Astrocyte of the hippocampus (primary cell): ENCODE measurements around the gene ADAMTS13.
"Not testable (repeated sequence)": the region's sequence is repeated elsewhere in the genome, so short reads cannot be mapped to it uniquely, and the experiment has no call there.

Experiments used
- DNase-seq: peaks from one replicate; pipeline ENCODE4 v3.0.0; 2011; ENCODE audit warnings: low read depth, low spot score

The ADAMTS13 gene

DNA sequence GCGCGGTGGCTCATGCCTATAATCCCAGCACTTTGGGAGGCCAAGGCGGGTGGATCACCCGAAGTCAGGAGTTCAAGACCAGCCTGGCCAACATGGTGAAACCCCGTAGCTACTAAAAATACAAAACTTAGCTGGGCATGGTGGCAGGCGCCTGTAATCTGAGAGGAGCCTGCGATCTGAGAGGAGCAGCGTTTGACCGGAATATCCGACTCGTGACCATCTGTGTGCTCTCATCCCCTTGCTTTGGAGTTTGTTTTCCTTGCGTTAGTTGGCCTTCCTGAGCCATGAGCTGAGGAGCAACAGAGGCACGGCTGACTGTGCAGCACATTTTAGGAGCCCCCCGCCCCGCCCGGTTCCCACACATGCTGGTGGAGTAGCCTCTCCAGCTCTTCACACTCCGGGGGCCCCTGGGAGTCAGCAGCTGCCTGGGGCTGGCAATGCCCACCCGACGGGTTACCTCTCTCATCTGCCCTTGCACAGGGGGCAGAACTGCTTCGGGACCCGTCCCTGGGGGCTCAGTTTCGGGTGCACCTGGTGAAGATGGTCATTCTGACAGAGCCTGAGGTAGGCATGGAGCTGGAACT, 3.0 kb downstream of the ADAMTS13 start:
- no peak for DNase-seq

GRCh38 chr9:133426011-133426410, 3.8 kb downstream of the ADAMTS13 start:
- no peak for DNase-seq

DNA sequence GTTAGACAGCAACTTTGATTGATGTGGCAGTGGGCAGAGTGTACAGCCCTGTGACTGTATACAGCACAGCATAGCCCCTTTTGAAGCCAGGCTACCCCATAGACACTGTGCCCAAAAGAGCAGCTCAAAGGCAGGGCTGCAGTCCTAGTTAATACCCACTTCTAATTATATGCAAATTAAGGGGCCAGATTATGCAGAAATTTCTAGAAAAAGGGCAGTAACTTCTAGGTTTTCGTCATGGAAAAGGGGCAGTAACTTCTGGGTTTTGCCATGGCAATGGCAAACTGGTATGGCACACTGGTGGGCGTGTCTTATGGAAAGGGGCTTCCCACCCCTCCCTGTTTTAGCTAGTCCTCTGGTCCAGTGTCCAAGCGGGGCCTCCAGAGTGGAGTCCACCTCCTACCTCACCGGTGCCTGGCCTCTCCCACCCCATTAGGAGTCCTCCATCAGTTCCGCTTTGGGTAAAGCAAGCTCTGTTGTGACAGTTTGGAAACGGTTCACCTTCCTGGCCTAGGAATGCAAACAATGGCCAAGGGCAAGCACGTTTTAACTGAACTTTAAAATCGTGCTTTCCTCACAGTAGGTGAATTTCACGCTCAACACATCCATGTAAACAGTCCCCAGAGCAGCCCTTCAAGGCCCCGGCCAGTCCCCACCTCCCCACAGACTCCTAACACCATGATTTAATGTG, 5.6 kb downstream of the ADAMTS13 start:
- DNase-seq, result no peak

DNA sequence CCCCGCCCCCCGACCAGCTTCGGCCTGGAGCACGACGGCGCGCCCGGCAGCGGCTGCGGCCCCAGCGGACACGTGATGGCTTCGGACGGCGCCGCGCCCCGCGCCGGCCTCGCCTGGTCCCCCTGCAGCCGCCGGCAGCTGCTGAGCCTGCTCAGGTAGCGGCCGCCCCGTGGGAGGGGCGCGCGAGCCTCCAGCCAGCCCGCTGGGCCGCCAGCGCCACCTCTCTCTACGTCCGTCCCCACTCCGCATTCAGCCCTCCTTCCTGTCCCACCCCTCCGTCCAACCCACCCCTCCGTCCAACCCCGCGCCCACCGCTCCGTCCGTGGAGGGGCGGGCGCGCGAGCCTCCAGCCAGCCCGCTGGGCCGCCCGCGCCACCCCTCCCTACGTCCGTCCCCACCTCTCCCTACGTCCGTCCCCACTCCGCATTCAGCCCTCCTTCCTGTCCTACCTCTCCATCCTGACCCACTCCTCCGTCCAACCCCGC, 6.5 kb downstream of the ADAMTS13 start:
- DNase-seq, result peak; percentile 53

DNA sequence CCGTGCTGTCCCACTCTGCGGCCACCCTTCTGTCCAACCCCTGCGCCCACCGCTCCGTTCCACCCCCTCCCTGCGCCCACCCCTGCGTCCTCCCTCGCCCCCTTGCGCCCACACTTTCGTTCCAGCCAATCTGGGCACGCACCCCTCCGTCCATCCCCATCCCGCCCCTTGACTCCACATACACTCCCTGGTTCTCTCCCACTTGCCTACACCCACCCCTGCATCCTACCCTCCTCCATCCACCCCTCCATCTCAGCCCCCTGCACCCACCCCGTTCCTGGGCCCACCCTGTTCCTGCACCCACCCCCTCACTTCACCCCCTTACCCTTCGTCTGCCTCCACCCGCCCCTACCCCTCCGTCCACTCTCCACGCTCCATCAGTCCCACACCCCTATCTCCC, 7.0 kb downstream of the ADAMTS13 start:
- DNase-seq, result no peak

- DNase-seq, result peak; percentile 66
Observed at GRCh38 chr9:133429641-133430161, 7.5 kb downstream of the ADAMTS13 start.

DNA sequence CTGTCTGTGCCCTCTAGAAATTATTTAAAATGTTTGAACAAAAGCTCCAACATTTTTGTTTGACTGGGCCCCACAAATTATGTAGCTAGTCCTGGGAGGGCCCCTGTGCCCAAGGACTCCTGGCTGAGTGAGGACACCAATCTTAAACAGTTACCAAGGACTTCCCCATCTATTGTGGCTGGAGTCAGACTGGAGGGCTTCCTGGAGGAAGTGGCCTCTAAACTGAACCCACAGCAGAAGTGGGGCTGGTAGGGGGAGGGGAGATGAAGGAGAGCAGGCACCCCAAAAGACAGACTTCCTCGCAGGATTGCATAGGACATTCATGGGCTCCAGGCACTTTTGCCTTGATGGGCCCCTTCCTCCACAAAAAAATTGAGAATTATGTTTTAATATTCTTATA, 8.1 kb downstream of the ADAMTS13 start:
- no peak for DNase-seq

DNA sequence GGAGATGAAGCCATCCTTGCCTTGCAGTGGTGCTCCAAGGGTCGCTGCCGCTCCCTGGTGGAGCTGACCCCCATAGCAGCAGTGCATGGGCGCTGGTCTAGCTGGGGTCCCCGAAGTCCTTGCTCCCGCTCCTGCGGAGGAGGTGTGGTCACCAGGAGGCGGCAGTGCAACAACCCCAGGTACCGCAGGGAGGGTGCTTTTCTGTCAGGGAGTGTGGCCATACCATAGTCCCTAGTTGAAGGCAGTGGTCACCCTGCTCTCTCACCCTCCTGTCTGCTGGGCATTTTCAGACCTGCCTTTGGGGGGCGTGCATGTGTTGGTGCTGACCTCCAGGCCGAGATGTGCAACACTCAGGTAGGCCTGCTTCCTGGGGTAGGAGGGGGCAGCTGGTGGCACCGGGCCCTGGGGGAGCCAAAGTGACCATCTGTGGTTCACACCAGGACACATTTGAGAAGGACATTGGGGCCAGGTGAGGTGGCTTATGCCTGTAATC, 11.2 kb downstream of the ADAMTS13 start:
- no peak for DNase-seq

- DNase-seq, result no peak
Observed at GRCh38 chr9:133436681-133437080, 14.5 kb downstream of the ADAMTS13 start.

- DNase-seq, result no peak
Observed at GRCh38 chr9:133437753-133438531, 15.8 kb downstream of the ADAMTS13 start.

- DNase-seq, result no peak
Observed at GRCh38 chr9:133439337-133439736, 17.2 kb downstream of the ADAMTS13 start.

DNA sequence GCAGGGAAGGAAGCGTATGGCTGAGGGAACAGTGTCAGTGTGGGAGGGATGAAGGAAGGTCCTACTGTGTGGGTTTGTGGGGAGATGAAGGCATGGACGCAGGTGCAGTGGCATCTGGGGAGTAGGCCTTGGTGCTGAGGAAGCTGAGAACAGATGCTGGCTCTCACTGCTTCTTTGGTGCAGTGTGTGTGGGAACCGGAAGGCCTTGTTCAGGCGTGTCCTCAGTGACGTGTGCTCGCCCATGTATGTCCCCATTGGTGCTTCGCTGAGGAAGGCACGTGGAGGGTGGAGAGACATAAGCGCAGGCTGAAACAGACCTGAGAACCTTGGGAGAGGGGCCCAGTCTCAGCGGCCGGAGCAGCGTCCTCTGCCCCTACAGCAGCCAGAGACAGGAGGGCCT, 18.7 kb downstream of the ADAMTS13 start:
- DNase-seq, result no peak

GRCh38 chr9:133441571-133441970, 19.4 kb downstream of the ADAMTS13 start:
- DNase-seq, result no peak

GRCh38 chr9:133443248-133443647, 21.1 kb downstream of the ADAMTS13 start:
- DNase-seq, result no peak

DNA sequence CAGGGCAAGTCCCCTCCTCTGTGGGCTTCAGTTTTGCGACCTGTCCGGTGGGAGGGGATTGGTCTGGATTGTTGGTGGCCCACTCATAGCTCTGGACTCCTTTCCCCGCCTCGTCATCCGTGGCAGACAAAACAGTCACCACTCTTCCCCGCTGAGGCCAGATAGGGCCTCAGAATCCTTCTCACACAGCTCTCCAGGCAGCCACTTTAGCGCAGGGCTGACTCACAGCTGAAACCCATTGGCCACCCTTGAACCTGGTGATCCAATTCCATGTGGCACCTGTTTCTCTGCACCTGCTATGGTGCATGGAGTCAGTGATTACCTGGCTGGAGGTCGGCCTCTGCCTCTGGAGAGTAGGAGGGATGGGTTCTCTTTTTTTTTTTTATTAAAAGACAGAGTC, 21.8 kb downstream of the ADAMTS13 start:
- DNase-seq, result peak; percentile 71

- DNase-seq, result no peak
Observed at GRCh38 chr9:133445293-133445969, 23.3 kb downstream of the ADAMTS13 start.

GRCh38 chr9:133448487-133448972, 26.4 kb downstream of the ADAMTS13 start:
- no peak for DNase-seq

DNA sequence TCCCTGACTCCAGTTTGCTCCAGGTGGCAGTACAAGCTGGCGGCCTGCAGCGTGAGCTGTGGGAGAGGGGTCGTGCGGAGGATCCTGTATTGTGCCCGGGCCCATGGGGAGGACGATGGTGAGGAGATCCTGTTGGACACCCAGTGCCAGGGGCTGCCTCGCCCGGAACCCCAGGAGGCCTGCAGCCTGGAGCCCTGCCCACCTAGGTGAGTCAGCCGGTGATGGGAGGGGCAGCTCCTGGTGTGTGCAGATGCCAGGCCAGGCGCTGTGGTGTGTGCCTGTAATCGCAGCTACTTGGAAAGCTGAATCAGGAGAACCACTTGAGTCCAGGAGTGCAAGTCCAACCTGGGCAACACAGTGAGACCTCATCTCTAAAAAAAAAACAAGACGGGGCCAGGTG, 27.6 kb downstream of the ADAMTS13 start:
- DNase-seq, result peak; percentile 68

- DNase-seq, result not testable (repeated sequence)
Observed at GRCh38 chr9:133451865-133452264, 29.7 kb downstream of the ADAMTS13 start.

DNA sequence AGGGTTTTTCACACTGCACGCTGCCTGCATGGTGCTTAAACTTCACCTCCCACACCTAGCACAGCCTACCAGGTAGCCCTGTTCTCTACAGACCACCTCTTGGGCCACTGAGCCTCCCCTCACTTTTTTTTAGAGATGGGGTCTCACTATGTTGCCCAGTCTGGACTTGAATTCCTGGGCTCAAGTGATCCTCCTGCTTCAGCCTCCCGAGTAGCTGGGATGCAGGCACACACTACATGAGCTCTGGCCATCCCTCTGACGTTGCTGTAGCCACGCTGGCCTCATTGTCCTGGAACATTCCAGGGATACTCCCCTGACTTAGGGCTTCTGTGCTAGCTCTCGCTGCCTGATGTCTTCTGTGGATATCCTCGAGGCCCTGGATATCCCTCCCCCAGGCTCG, 30.4 kb downstream of the ADAMTS13 start:
- DNase-seq, result no peak

GRCh38 chr9:133453651-133454050, 31.5 kb downstream of the ADAMTS13 start:
- DNase-seq, result peak; percentile 63
